ENCODE results near the gene KSR1.

Gene KSR1

GRCh38 chr17:27449541-27449940, 6.7 kb upstream of the KSR1 start:
- TF ChIP-seq EP300 (IDR thresholded peaks at IDR 0.05; ENCODE audit: borderline replicate concordance) (no peak), TAF1 (IDR thresholded peaks at IDR 0.05; ENCODE audit: low read depth) (no peak), TCF12 (IDR thresholded peaks at IDR 0.05; ENCODE audit: low read depth) (no peak), TEAD4 (IDR thresholded peaks at IDR 0.05) (no peak)

GRCh38 chr17:27449988-27450387, 6.3 kb upstream of the KSR1 start:
- TF ChIP-seq NFIC (IDR thresholded peaks at IDR 0.05) = no peak
- no peak for TF ChIP-seq CREB1 (IDR thresholded peaks at IDR 0.05; ENCODE audit: low read depth)
- no peak for TF ChIP-seq ZBTB7A (IDR thresholded peaks at IDR 0.05; ENCODE audit: low read depth)
- no peak for TF ChIP-seq USF1 (IDR thresholded peaks at IDR 0.05)
- TF ChIP-seq TAF1 (IDR thresholded peaks at IDR 0.05; ENCODE audit: low read depth) = no peak
- no peak for TF ChIP-seq TEAD4 (IDR thresholded peaks at IDR 0.05)
- TF ChIP-seq REST (IDR thresholded peaks at IDR 0.05; ENCODE audit: low read depth) = no peak
- TF ChIP-seq MAX (IDR thresholded peaks at IDR 0.05) = no peak
- TF ChIP-seq TCF12 (IDR thresholded peaks at IDR 0.05; ENCODE audit: low read depth) = no peak
- no peak for TF ChIP-seq FOXM1 (IDR thresholded peaks at IDR 0.05; ENCODE audit: borderline replicate concordance, low read depth)
- TF ChIP-seq YY1 (IDR thresholded peaks at IDR 0.05; ENCODE audit: low read depth) = no peak
- no peak for TF ChIP-seq RAD21 (IDR thresholded peaks at IDR 0.05; ENCODE audit: low read depth)
- no peak for TF ChIP-seq CEBPB (IDR thresholded peaks at IDR 0.05)
- no peak for TF ChIP-seq EP300 (IDR thresholded peaks at IDR 0.05; ENCODE audit: borderline replicate concordance)

GRCh38 chr17:27450416-27450815, 5.8 kb upstream of the KSR1 start:
- no peak for TF ChIP-seq CEBPB (IDR thresholded peaks at IDR 0.05)
- no peak for TF ChIP-seq EP300 (IDR thresholded peaks at IDR 0.05; ENCODE audit: borderline replicate concordance)
- TF ChIP-seq RAD21 (IDR thresholded peaks at IDR 0.05; ENCODE audit: low read depth) = no peak
- no peak for TF ChIP-seq EGR1 (IDR thresholded peaks at IDR 0.05)
- TF ChIP-seq TCF12 (IDR thresholded peaks at IDR 0.05; ENCODE audit: low read depth) = no peak
- no peak for TF ChIP-seq TAF1 (IDR thresholded peaks at IDR 0.05; ENCODE audit: low read depth)
- TF ChIP-seq CREB1 (IDR thresholded peaks at IDR 0.05; ENCODE audit: low read depth) = no peak
- TF ChIP-seq REST (IDR thresholded peaks at IDR 0.05; ENCODE audit: low read depth) = no peak
- no peak for TF ChIP-seq FOXM1 (IDR thresholded peaks at IDR 0.05; ENCODE audit: borderline replicate concordance, low read depth)
- TF ChIP-seq NFIC (IDR thresholded peaks at IDR 0.05) = no peak
- no peak for TF ChIP-seq YY1 (IDR thresholded peaks at IDR 0.05; ENCODE audit: low read depth)
- no peak for TF ChIP-seq TEAD4 (IDR thresholded peaks at IDR 0.05)
- no peak for TF ChIP-seq MAX (IDR thresholded peaks at IDR 0.05)
- TF ChIP-seq USF1 (IDR thresholded peaks at IDR 0.05) = no peak

GRCh38 chr17:27451906-27452305, 4.3 kb upstream of the KSR1 start:
- TF ChIP-seq USF1 (IDR thresholded peaks at IDR 0.05) = no peak
- no peak for TF ChIP-seq CREB1 (IDR thresholded peaks at IDR 0.05; ENCODE audit: low read depth)
- TF ChIP-seq TAF1 (IDR thresholded peaks at IDR 0.05; ENCODE audit: low read depth) = no peak
- TF ChIP-seq YY1 (IDR thresholded peaks at IDR 0.05; ENCODE audit: low read depth) = no peak
- TF ChIP-seq RAD21 (IDR thresholded peaks at IDR 0.05; ENCODE audit: low read depth) = no peak
- no peak for TF ChIP-seq CEBPB (IDR thresholded peaks at IDR 0.05)
- TF ChIP-seq TEAD4 (IDR thresholded peaks at IDR 0.05) = no peak
- no peak for TF ChIP-seq REST (IDR thresholded peaks at IDR 0.05; ENCODE audit: low read depth)
- TF ChIP-seq ZBTB7A (IDR thresholded peaks at IDR 0.05; ENCODE audit: low read depth) = no peak
- TF ChIP-seq EP300 (IDR thresholded peaks at IDR 0.05; ENCODE audit: borderline replicate concordance) = no peak
